NCI-H526 treated with DMSO at 0.1 percent for 48 hours (cell line): ENCODE results near the gene CWH43.
"Not testable (repeated sequence)": the region's sequence is repeated elsewhere in the genome, so short reads cannot be mapped to it uniquely, and the experiment has no call there.

Experiments used
- DNase-seq: peaks from one replicate; lab custom pipeline; 2025; lab: John Stamatoyannopoulos, UW

Gene CWH43

GRCh38 chr4:48985976-48986653, at the start of gene CWH43:
Gene CWH43, plus strand, starts transcription at chr4:48986275. Its CDS starts 155 bp downstream, at chr4:48986430.
- DNase-seq, result no peak

- DNase-seq, result no peak
Measured at GRCh38 chr4:48937033-48937432, 49.0 kb upstream of the CWH43 start.

- no peak for DNase-seq
Measured at GRCh38 chr4:48938831-48939230, 47.2 kb upstream of the CWH43 start.

GRCh38 chr4:48939785-48940184, 46.3 kb upstream of the CWH43 start:
- DNase-seq, result no peak

- peak; percentile 31 for DNase-seq
Measured at GRCh38 chr4:48943387-48943786, 42.7 kb upstream of the CWH43 start.

GRCh38 chr4:48944252-48944651, 41.8 kb upstream of the CWH43 start:
- no peak for DNase-seq

- DNase-seq, result no peak
Measured at GRCh38 chr4:48944756-48945241, 41.3 kb upstream of the CWH43 start.

GRCh38 chr4:48945981-48946380, 40.1 kb upstream of the CWH43 start:
- no peak for DNase-seq

GRCh38 chr4:48947731-48948130, 38.3 kb upstream of the CWH43 start:
- DNase-seq, result no peak

- no peak for DNase-seq
Measured at GRCh38 chr4:48949086-48949485, 37.0 kb upstream of the CWH43 start.

- no peak for DNase-seq
Measured at GRCh38 chr4:48949518-48950219, 36.4 kb upstream of the CWH43 start.

GRCh38 chr4:48954314-48954713, 31.8 kb upstream of the CWH43 start:
- DNase-seq, result no peak

GRCh38 chr4:48957366-48957765, 28.7 kb upstream of the CWH43 start:
- DNase-seq, result not testable (repeated sequence)

GRCh38 chr4:48958582-48958981, 27.5 kb upstream of the CWH43 start:
- DNase-seq, result no peak

- peak; percentile 84 for DNase-seq
Measured at GRCh38 chr4:48960988-48961635, 25.0 kb upstream of the CWH43 start.

GRCh38 chr4:48962636-48963035, 23.4 kb upstream of the CWH43 start:
- DNase-seq, result no peak

- peak; percentile 67 for DNase-seq
Measured at GRCh38 chr4:48963042-48963679, 22.9 kb upstream of the CWH43 start.

- no peak for DNase-seq
Measured at GRCh38 chr4:48967101-48967500, 19.0 kb upstream of the CWH43 start.

GRCh38 chr4:48967631-48968030, 18.4 kb upstream of the CWH43 start:
- no peak for DNase-seq

GRCh38 chr4:48968814-48969213, 17.3 kb upstream of the CWH43 start:
- DNase-seq, result no peak

GRCh38 chr4:48970471-48970921, 15.6 kb upstream of the CWH43 start:
- DNase-seq, result no peak

GRCh38 chr4:48974979-48975640, 11.0 kb upstream of the CWH43 start:
- DNase-seq, result no peak
